LNCAP (cell line): Measurements from ENCODE around the gene RUSF1.

Source experiments
- CTCF ChIP-seq: fragments of 450-650 bp; IDR thresholded peaks from 2 replicates; pipeline ENCODE4 v1.5.1; 2017; ENCODE audit warnings: mild to moderate bottlenecking

RUSF1 gene

GRCh38 chr16:31466381-31466841, 41.8 kb downstream of the RUSF1 start:
- TF ChIP-seq CTCF: no peak

- no peak for TF ChIP-seq CTCF
Measured at GRCh38 chr16:31465788-31466370, 42.3 kb downstream of the RUSF1 start.

GRCh38 chr16:31464781-31465260, 43.4 kb downstream of the RUSF1 start:
- no peak for TF ChIP-seq CTCF

GRCh38 chr16:31464348-31464769, 43.8 kb downstream of the RUSF1 start:
- TF ChIP-seq CTCF: no peak

- TF ChIP-seq CTCF: no peak
Measured at GRCh38 chr16:31461921-31462804, 46.0 kb downstream of the RUSF1 start.

- no peak for TF ChIP-seq CTCF
Measured at GRCh38 chr16:31461201-31461920, 46.8 kb downstream of the RUSF1 start.

- TF ChIP-seq CTCF: peak; percentile 78
Measured at GRCh38 chr16:31460582-31461002, 47.6 kb downstream of the RUSF1 start.
